ENCODE data around the gene RGS6. TPM values are rescaled to one million over a fixed set of nuclear protein-coding genes. Genes with fewer than 3 reads are reported as not detected.

RGS6 gene
- total RNA-seq, 2 donors from 2014 or later, result 0.08 TPM; not detected in 1

DNA sequence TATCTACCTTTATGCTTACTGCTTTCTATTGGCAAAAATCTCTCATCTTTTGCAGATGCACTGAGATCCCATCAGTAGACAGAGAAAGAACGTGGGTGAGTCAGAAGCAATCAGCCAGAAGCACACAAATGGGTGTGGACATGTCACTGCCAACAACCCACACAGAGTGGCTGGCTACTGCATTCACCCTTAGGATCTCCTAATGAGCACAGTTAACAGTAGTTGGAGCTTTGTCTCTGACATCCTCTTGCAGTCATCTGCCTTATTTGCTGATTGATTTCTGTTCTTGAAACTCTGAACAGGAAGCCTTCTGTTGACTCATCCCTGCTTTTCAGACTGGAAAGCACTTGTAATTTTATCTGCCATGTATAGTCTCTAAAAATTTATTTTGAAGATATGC is 117.2 kb downstream of the RGS6 start:
- Mint-ChIP-seq H3K4me1 (ENCODE audit: low read depth in 2 of 2) (peaks cover 0 to 10% of the 10 kb centered on the region in 2 donors), H3K36me3 (no peaks in the 10 kb centered on the region), H3K27me3 (peaks cover 30 to 41% of the 10 kb centered on the region in 2 donors), H3K27ac (no peak overlapping the region), H3K4me3 (no peak overlapping the region), H3K9me3 (no peaks in the 10 kb centered on the region)
- ATAC-seq, result peak; percentile 67 to 96
- DNase-seq (ENCODE audit: low spot score), result no peak

DNA sequence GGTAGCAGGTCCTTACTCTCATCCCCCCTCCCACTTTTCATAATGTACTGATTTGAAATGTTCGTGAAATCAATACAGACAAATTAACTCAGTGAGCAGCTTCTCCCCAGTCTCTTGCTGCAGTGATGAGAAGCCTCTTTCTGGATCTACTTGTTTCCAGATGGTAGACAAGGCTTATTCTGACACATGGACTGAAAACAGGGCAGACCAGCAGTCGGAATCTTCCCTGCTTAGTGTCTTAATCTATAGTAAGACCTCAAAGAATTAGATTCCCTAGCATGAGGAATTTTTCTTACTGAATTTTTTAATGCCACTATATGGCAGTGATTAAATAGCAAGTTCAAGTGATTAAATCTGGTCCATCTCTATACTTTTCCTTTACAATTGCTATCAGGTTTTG is 120.1 kb downstream of the RGS6 start:
- H3K36me3 Mint-ChIP-seq, result no peaks in the 10 kb centered on the region
- no peak for DNase-seq (ENCODE audit: low spot score)
- no peak for ATAC-seq
- H3K27me3 Mint-ChIP-seq, result peaks cover 32 to 35% of the 10 kb centered on the region in 2 donors
- H3K9me3 Mint-ChIP-seq, result no peaks in the 10 kb centered on the region
- H3K4me1 Mint-ChIP-seq (ENCODE audit: low read depth in 2 of 2), result peaks cover 0 to 14% of the 10 kb centered on the region in 2 donors
- no peak overlapping the region for H3K4me3 Mint-ChIP-seq
- no peak overlapping the region for H3K27ac Mint-ChIP-seq

DNA sequence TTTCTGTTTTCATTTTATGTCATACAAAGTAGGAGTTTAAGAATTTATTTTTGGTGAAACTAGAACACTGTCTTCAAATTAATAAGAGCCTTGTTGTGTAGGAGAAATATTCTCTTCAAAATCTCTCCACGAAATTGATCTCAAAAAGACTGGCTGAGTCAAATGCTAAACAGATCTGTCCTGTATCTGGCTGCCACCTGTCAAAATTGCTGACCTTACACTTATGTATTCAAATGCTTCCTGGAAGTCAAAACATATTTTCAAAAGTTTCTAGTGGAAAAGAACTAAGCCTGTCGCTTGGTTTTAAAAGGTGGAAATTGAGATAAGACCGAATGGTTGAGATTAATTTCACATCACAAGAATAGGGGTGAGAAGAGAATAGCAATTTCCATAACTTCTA is 121.4 kb downstream of the RGS6 start:
- Mint-ChIP-seq H3K36me3 (no peaks in the 10 kb centered on the region), H3K27ac (no peak overlapping the region), H3K9me3 (no peaks in the 10 kb centered on the region), H3K27me3 (peaks cover 32 to 35% of the 10 kb centered on the region in 2 donors), H3K4me3 (no peak overlapping the region), H3K4me1 (ENCODE audit: low read depth in 2 of 2) (peaks cover 0 to 14% of the 10 kb centered on the region in 2 donors)
- DNase-seq (ENCODE audit: low spot score) (no peak), ATAC-seq (no peak)

DNA sequence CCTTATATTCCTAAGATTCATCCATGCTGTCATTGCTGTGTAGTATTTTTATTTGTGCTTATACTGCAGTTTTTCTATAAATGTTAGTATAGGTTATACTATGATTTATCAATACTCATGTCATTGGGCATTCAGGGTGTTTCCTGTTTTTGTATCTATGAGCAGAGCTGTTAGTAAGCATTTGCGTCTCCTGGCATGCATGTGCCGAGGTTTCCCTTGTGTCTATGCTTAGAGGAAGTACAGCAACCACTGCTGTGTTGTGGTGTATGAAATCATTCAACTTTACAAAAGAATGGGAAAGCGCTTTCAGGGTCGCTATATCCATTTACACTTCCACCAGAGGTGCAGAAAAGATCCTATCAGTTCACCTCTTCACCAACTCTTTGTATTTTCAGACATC is 122.7 kb downstream of the RGS6 start:
- no peak overlapping the region for H3K27ac Mint-ChIP-seq
- H3K27me3 Mint-ChIP-seq, result peaks cover 24 to 34% of the 10 kb centered on the region in 2 donors

DNA sequence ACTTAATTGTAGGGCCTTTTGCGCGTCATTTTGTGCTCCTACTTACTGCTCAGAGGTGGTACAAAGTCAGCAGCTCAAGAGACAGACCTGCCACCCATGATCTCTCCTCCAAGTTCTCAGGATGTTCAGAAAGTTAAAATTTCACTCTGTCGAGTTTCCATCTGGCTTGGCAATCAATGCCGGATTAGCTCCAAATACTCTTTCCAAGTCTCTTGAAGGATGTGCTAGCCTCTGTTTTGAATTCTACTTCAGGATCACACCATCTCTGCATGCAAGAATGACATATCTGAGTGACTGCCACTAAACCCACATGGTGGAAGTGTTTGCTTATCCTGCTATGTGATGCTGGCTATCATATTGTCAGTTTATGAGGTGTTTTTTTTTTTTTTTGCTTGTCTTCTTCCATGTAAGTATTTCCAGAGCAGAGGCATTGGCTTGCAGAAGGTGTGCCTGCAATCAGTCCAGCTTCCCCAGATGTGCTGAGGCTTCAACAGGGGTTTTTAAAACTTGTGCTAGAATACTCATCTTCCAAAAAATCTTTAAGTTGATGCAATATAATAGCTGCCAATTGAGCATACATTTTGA is 125.6 kb downstream of the RGS6 start:
- DNase-seq (ENCODE audit: low spot score) (no peak), ATAC-seq (no peak)

More for the DNA sequence above, 122.7 kb downstream of the RGS6 start:
- ATAC-seq (no peak), DNase-seq (ENCODE audit: low spot score) (no peak)
- Mint-ChIP-seq H3K36me3 (no peaks in the 10 kb centered on the region), H3K4me3 (no peak overlapping the region), H3K4me1 (ENCODE audit: low read depth in 2 of 2) (peaks cover 0 to 5% of the 10 kb centered on the region in 2 donors), H3K9me3 (no peaks in the 10 kb centered on the region)

DNA sequence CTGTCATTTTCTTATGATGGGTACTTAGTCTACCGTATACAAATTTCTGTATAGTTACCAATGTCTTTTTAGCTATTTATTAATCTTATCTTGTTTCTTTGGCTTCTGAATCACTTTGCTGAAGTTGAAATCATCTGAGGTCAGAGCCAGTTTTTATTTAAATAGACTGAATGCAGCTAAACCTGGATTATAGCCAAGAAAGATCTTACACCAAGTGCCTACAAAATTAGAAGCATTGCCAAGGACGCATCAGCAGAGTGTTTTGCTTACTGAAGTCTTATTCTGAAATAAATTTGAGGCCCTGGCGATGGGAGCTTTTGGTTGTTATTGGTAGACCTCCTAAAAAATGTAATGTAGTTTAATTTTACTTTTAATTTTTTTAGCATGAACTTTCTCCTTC is 128.2 kb downstream of the RGS6 start:
- H3K36me3 Mint-ChIP-seq, result no peaks in the 10 kb centered on the region
- no peaks in the 10 kb centered on the region for H3K4me1 Mint-ChIP-seq (ENCODE audit: low read depth in 2 of 2)
- H3K27ac Mint-ChIP-seq, result no peak overlapping the region
- H3K27me3 Mint-ChIP-seq, result peaks cover 13 to 27% of the 10 kb centered on the region in 2 donors
- no peak overlapping the region for H3K4me3 Mint-ChIP-seq
- DNase-seq (ENCODE audit: low spot score) (no peak), ATAC-seq (no peak)
- H3K9me3 Mint-ChIP-seq, result no peaks in the 10 kb centered on the region

More for the DNA sequence above, 125.6 kb downstream of the RGS6 start:
- Mint-ChIP-seq H3K4me3 (no peak overlapping the region), H3K9me3 (no peaks in the 10 kb centered on the region), H3K36me3 (no peaks in the 10 kb centered on the region), H3K4me1 (ENCODE audit: low read depth in 2 of 2) (peaks cover 0 to 5% of the 10 kb centered on the region in 2 donors), H3K27ac (no peak overlapping the region), H3K27me3 (peaks cover 16 to 27% of the 10 kb centered on the region in 2 donors)

DNA sequence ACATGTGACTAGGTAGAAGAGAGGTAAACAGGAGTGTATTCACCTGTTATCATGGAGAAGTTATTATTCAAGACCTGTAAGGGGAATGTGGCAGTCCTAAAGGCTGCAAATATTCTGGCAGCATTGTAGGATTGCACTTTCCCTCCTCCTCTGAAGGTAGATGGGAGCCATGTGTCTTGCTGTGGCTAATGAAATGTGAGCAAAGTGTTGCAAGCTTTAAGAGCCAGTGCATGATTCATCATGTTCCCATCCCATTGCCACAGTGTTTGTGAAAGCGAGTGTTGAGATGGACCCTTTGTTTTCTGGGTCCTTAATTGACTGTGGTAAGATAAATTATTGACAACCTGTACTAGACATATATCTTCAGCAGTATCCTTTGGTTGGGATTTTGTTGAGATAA is 128.7 kb downstream of the RGS6 start:
- no peak overlapping the region for H3K4me3 Mint-ChIP-seq
- H3K36me3 Mint-ChIP-seq, result no peaks in the 10 kb centered on the region
- H3K9me3 Mint-ChIP-seq, result no peaks in the 10 kb centered on the region
- ATAC-seq, result no peak
- H3K4me1 Mint-ChIP-seq (ENCODE audit: low read depth in 2 of 2), result no peaks in the 10 kb centered on the region
- peaks cover 14 to 27% of the 10 kb centered on the region in 2 donors for H3K27me3 Mint-ChIP-seq
- no peak for DNase-seq (ENCODE audit: low spot score)
- no peak overlapping the region for H3K27ac Mint-ChIP-seq

DNA sequence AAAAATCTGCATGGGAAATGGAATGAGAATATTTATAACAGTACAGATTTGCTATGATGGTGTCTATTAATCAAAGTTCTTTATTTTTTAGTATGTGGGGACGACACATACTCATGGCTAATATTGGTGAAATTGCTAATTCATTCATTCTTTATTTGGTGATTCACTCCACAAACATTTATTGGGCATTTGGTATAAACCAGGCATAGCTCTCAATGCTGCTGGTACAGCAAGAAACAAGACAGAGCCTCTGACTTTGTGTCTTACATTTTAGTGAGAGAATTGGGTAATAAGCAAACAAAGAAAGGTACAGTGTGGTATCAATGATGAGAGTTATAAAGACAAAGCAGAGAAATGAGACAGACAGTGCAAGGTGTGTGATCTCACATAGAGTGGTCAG is 129.5 kb downstream of the RGS6 start:
- Mint-ChIP-seq H3K27me3 (peaks cover 15 to 27% of the 10 kb centered on the region in 2 donors), H3K4me1 (ENCODE audit: low read depth in 2 of 2) (no peaks in the 10 kb centered on the region), H3K9me3 (no peaks in the 10 kb centered on the region), H3K4me3 (no peak overlapping the region), H3K27ac (no peak overlapping the region), H3K36me3 (no peaks in the 10 kb centered on the region)
- no peak for DNase-seq (ENCODE audit: low spot score)
- no peak for ATAC-seq

DNA sequence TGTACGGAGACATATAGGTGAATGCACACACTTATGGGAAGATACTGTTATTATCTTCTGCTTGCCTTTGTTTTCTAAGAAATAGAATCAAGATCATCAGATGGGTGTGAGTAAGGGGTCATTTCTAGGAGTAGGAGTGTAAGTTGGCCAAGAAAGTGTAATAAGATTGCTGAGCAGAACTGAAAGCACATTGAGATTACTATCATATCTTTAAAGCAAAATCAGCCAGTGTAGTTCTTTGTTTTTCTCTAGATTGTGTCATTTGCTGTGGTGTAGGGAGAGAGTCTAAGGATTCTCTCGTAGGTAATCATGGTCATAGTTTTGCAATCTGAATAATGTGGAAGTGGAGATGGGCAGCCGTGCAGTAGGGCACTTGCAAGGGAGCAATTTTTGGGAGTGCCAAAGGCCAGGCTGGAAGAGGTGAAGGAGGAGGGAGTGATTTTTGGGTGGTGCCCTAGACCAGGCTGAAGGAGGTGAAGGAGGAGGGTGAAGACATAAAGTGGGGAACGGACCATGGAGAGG is 131.6 kb downstream of the RGS6 start:
- no peak overlapping the region for H3K4me3 Mint-ChIP-seq
- peaks cover 21 to 27% of the 10 kb centered on the region in 2 donors for H3K27me3 Mint-ChIP-seq
- H3K4me1 Mint-ChIP-seq (ENCODE audit: low read depth in 2 of 2), result no peaks in the 10 kb centered on the region
- no peaks in the 10 kb centered on the region for H3K9me3 Mint-ChIP-seq
- H3K27ac Mint-ChIP-seq, result no peak overlapping the region
- DNase-seq (ENCODE audit: low spot score), result no peak
- H3K36me3 Mint-ChIP-seq, result no peaks in the 10 kb centered on the region
- ATAC-seq, result peak; percentile 40 to 43

DNA sequence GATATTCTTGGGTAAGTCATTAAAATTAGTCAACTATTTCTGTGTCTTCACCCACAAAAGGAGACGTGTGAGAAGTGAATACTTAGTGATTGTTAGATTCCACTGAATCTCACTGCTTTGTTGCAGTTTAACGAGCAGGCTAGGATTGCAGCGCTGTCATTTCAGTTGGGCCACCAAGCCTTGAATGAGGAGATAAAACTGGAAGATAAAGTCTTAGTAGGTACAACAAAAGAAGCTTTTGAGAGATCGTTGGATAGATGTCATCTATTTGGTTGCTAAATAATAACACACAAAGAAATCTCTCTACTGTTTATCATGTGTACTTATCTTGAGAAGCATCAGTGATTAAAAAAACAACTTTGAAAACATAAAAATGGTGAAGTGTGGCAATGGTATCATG is 132.3 kb downstream of the RGS6 start:
- H3K36me3 Mint-ChIP-seq, result no peaks in the 10 kb centered on the region
- H3K9me3 Mint-ChIP-seq, result no peaks in the 10 kb centered on the region
- H3K4me3 Mint-ChIP-seq, result no peak overlapping the region
- no peaks in the 10 kb centered on the region for H3K4me1 Mint-ChIP-seq (ENCODE audit: low read depth in 2 of 2)
- no peak overlapping the region for H3K27ac Mint-ChIP-seq
- no peak for ATAC-seq
- no peak for DNase-seq (ENCODE audit: low spot score)
- peaks cover 22 to 27% of the 10 kb centered on the region in 2 donors for H3K27me3 Mint-ChIP-seq

DNA sequence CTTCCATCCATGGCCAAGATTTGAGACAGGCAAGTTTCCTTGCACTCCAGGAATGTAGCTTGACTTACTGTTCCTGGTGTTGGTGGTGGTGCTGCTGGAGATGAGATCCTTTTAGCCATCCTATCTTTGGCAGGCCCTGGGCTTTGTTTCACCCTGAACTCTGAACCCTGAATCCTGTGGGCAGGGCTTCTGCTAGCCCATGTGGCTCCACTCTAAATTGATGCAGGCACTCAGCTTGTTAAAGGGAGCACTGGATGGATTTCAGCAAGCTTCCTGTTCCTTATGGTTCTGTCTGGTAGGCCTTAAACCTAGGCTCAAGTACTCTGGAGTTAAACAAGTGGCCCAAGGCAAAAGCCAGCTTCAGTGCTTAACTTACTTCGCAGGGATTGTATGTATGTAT is 138.2 kb downstream of the RGS6 start:
- Mint-ChIP-seq H3K36me3 (no peaks in the 10 kb centered on the region), H3K27me3 (peaks cover 0 to 12% of the 10 kb centered on the region in 2 donors), H3K27ac (no peak overlapping the region), H3K4me1 (ENCODE audit: low read depth in 2 of 2) (no peaks in the 10 kb centered on the region), H3K9me3 (no peaks in the 10 kb centered on the region), H3K4me3 (no peak overlapping the region)
- no peak for DNase-seq (ENCODE audit: low spot score)
- ATAC-seq, result no peak

DNA sequence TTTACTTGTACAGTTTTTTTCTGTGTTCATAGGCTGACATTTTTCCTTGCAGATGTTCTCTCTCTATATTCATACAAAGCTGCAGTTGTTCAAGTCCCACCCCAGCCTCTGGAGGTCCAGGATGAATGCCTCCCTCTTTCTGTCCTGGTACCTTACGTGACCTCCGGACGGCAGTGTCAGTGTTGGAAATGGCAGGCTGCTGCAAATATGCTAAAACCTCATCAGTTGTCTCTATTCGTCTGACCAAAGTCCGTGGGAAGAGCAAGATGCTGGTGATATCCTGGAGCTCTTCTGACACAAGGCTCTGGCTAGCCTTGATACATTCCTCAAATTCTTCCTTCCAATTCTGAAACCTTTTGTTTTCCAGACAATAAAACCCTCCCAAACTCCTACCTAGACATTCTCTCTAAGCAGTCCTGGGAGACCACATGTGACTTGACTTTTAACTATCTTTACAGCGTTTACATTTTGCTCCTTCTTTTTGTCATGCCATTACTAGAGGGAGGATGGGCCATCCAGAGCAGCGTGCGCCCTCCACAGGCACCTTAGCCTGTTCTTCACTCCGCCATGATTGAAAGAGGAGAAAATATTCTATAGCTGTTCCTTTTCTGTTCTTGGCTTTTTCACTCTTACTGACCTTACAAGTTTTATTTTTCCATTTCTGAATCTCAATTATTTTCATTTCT is 143.6 kb downstream of the RGS6 start:
- no peak for ATAC-seq
- no peak overlapping the region for H3K4me3 Mint-ChIP-seq

DNA sequence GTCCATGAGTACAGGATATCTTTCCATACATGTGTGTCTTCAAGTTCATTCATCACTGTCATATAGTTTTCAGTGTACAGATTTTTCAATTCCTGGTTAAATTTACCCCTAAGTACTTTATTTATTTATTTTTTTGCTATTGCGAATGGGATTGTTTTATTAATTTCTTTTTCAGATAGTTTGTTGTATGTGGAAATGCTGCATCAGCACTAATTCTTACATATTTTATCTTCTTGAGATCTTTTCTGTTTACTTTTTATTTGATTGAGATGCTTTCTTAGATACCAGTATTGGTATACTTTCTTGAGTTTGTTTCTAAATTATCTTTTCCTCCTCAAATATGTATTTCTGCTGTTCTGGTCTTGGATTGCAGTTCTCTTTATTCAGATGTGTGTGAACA is 148.9 kb downstream of the RGS6 start:
- Mint-ChIP-seq H3K36me3 (no peaks in the 10 kb centered on the region), H3K27ac (no peak overlapping the region), H3K4me1 (ENCODE audit: low read depth in 2 of 2) (no peaks in the 10 kb centered on the region), H3K27me3 (peaks cover 28 to 52% of the 10 kb centered on the region in 2 donors), H3K9me3 (no peaks in the 10 kb centered on the region), H3K4me3 (no peak overlapping the region)
- ATAC-seq, result no peak
- DNase-seq (ENCODE audit: low spot score), result no peak

More for the DNA sequence above, 143.6 kb downstream of the RGS6 start:
- H3K4me1 Mint-ChIP-seq (ENCODE audit: low read depth in 2 of 2), result no peaks in the 10 kb centered on the region
- no peak for DNase-seq (ENCODE audit: low spot score)
- H3K9me3 Mint-ChIP-seq, result no peaks in the 10 kb centered on the region
- peaks cover 16 to 32% of the 10 kb centered on the region in 2 donors for H3K27me3 Mint-ChIP-seq
- no peak overlapping the region for H3K27ac Mint-ChIP-seq
- no peaks in the 10 kb centered on the region for H3K36me3 Mint-ChIP-seq

DNA sequence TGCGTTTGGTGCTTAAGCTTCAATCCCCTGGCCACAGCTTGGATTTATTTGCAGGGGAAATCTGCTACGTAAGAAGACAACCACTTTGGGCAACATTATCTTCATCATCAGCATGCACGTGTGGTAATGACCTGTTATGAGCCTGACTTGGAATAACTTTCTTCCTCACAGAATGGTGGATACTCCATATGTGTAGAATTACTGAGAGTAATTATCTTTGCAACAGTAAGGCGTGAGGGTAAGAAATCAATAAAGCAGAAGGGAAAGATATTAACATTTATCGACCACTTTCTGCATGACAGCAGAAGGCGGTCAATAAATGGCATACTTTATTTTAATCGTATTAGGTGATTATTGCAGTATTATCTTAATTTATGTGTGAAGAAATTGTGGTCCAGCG is 152.7 kb downstream of the RGS6 start:
- Mint-ChIP-seq H3K27me3 (peaks cover 29 to 43% of the 10 kb centered on the region in 2 donors), H3K27ac (no peak overlapping the region), H3K9me3 (no peaks in the 10 kb centered on the region), H3K36me3 (no peaks in the 10 kb centered on the region), H3K4me3 (no peak overlapping the region), H3K4me1 (ENCODE audit: low read depth in 2 of 2) (no peaks in the 10 kb centered on the region)
- ATAC-seq (no peak), DNase-seq (ENCODE audit: low spot score) (no peak)

All from natural killer cell treated with Interleukin-12 subunit alpha and Interleukin-12 subunit beta and Interleukin-15 and Interleukin-18, amount 100 ng/mL, for 72 hours (primary cell).